Fibroblast of lung (primary cell): Measurements from ENCODE around the gene CCDC80.

ENCODE experiments used
- EZH2 ChIP-seq: IDR thresholded peaks from 2 replicates; pipeline ENCODE4 v1.5.1; 2012; ENCODE audit warnings: low read length, control low read depth, mild to moderate bottlenecking; ENCODE audit errors: missing control alignments
- TF ChIP-seq, protein P1 (sequence below), 2 donors: IDR thresholded peaks in 1 of 2; conservative IDR thresholded peaks in 1 of 2; 1 replicate in 1 of 2; 2 replicates in 1 of 2; pipeline ENCODE4 v1.5.1; 2011 to 2012; ENCODE audit warnings: low read length in 2 of 2, control low read depth in 1 of 2, inconsistent platforms in 1 of 2, low read depth in 1 of 2, mild to moderate bottlenecking in 1 of 2

DNA sequence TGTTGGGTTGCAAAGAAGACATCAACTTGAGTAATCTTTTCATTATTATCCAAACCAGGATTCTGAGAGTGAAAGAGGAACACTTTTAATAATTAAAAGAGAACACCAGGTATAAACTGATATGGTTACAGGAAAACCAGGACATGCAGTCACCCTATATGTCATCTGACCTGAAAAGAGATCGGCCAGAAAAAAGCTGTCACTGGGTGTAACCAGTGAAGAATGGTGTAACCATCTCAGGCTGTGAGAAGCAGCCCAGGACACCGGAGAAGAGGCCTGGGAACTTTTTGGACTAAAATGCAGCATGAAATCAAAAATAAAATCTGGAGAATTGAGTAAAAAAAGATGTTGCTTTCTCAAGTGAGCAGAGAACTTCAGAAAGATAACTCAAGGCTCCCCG lies 10.1 kb upstream of the CCDC80 start:
- TF ChIP-seq, protein P1, sequence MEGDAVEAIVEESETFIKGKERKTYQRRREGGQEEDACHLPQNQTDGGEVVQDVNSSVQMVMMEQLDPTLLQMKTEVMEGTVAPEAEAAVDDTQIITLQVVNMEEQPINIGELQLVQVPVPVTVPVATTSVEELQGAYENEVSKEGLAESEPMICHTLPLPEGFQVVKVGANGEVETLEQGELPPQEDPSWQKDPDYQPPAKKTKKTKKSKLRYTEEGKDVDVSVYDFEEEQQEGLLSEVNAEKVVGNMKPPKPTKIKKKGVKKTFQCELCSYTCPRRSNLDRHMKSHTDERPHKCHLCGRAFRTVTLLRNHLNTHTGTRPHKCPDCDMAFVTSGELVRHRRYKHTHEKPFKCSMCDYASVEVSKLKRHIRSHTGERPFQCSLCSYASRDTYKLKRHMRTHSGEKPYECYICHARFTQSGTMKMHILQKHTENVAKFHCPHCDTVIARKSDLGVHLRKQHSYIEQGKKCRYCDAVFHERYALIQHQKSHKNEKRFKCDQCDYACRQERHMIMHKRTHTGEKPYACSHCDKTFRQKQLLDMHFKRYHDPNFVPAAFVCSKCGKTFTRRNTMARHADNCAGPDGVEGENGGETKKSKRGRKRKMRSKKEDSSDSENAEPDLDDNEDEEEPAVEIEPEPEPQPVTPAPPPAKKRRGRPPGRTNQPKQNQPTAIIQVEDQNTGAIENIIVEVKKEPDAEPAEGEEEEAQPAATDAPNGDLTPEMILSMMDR (conservative IDR thresholded peaks at IDR 0.05 in 1 of 2, IDR thresholded peaks at IDR 0.05 in 1 of 2; ENCODE audit: low read depth in 1 of 2, low read length in 2 of 2): no peak
- no peak for TF ChIP-seq EZH2
